HFF-Myc (cell line): ENCODE data around the gene CUL2.

ENCODE experiments used
- DNase-seq: peaks from one replicate; pipeline ENCODE4 v3.0.0-alpha.2; 2011; ENCODE audit warnings: low read depth; ENCODE audit errors: extremely low read depth
- H3K4me3 ChIP-seq: replicated peaks from 2 replicates; pipeline ENCODE4 v1.5.1; 2011; ENCODE audit warnings: low read depth, mild to moderate bottlenecking, control low read depth, low read length
- TF ChIP-seq, protein P1 (sequence below): IDR thresholded peaks from 2 replicates; pipeline ENCODE4 v1.5.1; 2012; ENCODE audit warnings: mild to moderate bottlenecking, low read depth, low read length, control low read depth; ENCODE audit errors: missing control alignments

The CUL2 gene

GRCh38 chr10:35015843-35016408 lies 74.2 kb downstream of the CUL2 start:
- DNase-seq, result no peak
- H3K4me3 ChIP-seq, result no peak overlapping the region
- TF ChIP-seq, protein P1, sequence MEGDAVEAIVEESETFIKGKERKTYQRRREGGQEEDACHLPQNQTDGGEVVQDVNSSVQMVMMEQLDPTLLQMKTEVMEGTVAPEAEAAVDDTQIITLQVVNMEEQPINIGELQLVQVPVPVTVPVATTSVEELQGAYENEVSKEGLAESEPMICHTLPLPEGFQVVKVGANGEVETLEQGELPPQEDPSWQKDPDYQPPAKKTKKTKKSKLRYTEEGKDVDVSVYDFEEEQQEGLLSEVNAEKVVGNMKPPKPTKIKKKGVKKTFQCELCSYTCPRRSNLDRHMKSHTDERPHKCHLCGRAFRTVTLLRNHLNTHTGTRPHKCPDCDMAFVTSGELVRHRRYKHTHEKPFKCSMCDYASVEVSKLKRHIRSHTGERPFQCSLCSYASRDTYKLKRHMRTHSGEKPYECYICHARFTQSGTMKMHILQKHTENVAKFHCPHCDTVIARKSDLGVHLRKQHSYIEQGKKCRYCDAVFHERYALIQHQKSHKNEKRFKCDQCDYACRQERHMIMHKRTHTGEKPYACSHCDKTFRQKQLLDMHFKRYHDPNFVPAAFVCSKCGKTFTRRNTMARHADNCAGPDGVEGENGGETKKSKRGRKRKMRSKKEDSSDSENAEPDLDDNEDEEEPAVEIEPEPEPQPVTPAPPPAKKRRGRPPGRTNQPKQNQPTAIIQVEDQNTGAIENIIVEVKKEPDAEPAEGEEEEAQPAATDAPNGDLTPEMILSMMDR, result no peak

DNA sequence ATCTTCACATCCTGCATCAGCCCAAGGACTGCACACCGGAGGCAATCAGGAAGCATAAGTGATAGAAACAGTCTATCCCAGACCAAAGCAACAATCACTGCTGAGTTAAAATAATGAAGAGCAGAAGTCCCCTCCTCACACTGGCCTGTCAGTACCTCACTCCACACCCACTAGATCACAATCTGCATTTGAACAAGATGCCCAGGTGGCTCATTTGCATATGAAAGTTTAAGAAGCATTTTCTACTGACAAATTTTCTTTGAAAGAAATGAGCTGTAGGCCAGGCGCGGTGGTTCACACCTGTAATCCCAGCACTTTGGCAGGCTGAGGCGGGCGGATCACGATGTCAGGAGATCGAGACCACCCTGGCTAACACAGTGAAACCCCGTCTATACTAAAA lies 77.4 kb downstream of the CUL2 start:
- DNase-seq, result no peak
- TF ChIP-seq, protein P1, result no peak
- no peak overlapping the region for H3K4me3 ChIP-seq

GRCh38 chr10:35011771-35012191 lies 78.4 kb downstream of the CUL2 start:
- H3K4me3 ChIP-seq, result no peak overlapping the region
- no peak for DNase-seq
- TF ChIP-seq, protein P1, result no peak

GRCh38 chr10:35007858-35008301 lies 82.3 kb downstream of the CUL2 start:
- TF ChIP-seq, protein P1, result no peak
- no peak overlapping the region for H3K4me3 ChIP-seq
- no peak for DNase-seq

DNA sequence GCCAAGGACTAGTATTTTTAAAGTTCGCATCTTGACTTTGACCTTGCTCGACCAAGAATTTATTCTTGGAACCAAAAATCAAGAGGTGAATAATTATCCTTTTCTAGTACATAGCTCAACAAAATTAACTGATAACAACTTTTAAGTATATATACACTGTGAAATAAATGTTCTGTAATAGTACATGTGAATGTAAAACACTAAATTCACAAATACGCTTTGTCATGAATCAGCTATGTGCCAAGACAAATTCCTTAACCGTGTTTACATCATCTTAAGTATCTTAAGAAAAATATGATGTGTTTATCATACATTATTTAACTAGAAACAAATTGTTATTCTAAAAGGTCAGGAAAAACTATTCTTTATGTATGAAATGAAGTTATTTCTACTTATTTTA lies 83.3 kb downstream of the CUL2 start:
- no peak for DNase-seq

GRCh38 chr10:35005868-35006267 lies 84.3 kb downstream of the CUL2 start:
- no peak overlapping the region for H3K4me3 ChIP-seq
- TF ChIP-seq, protein P1, result no peak
- DNase-seq, result peak; percentile 87

More for the DNA sequence above, 83.3 kb downstream of the CUL2 start:
- H3K4me3 ChIP-seq, result no peak overlapping the region
- TF ChIP-seq, protein P1, result no peak

DNA sequence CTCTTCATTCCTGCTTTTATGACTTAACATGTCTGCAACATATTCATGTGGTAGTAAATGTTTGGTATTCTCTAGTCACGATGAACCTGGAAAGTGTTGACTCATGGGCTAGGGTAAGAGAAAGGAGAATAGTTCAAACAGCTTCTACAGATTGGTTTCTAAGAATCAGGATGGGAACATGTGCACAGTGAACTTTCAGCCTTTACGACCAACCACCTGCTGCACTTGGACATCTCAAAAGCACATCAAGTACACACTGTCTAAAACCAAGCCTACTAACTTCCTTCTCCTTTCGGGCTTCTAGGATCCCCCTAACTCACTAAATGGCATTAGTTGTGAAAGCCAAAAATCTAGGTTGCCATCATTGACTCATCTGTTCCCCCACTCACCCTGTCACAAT lies 85.5 kb downstream of the CUL2 start:
- DNase-seq, result no peak
- TF ChIP-seq, protein P1, result no peak
- no peak overlapping the region for H3K4me3 ChIP-seq
